IMR-90 (cell line): ENCODE results near the gene SGK1. TPM values are rescaled to one million over a fixed set of nuclear protein-coding genes. Genes with fewer than 3 reads are reported as not detected.

Experiments
- ATAC-seq: fragments of 200-7000 bp; cut with Tn5 transposase; 2 replicates; pipeline ENCODE4 v1.9.1; 2020; ENCODE audit warnings: low read depth, mild to moderate bottlenecking, moderate library complexity
- BruUV-seq: library from RNA; stranded (reverse); fragments of 400-500 nt; replicated peaks from 2 replicates; lab custom pipeline; 2021; lab: Mats Ljungman, UMichigan
- CTCF ChIA-PET: fragments of 300-600 bp; formaldehyde crosslinking; extraction: SDS; loops from one replicate; lab custom pipeline; 2021; ENCODE audit warnings: antibody characterized with exemption; lab: Yijun Ruan, JAX
- POLR2A ChIA-PET: fragments of 300-600 bp; sonication (Branson Sonifier 250); formaldehyde crosslinking; loops from one replicate; lab custom pipeline; 2022; ENCODE audit warnings: antibody characterized with exemption; ENCODE audit not compliant: unreplicated experiment; lab: Charles Lee
- DNase-seq: peaks from one replicate; pipeline ENCODE4 v3.0.0; 2013
- H2AFZ ChIP-seq: replicated peaks from 2 replicates; pipeline ENCODE3; 2013; ENCODE audit warnings: low read length, mild to moderate bottlenecking; ENCODE audit not compliant: poor library complexity
- H2AK5ac ChIP-seq: 2 replicates; pipeline ENCODE4 v1.6.1; 2013; ENCODE audit warnings: low read depth, low read length, inconsistent platforms
- H2AK9ac ChIP-seq: replicated peaks from 2 replicates; pipeline ENCODE3; 2013; ENCODE audit warnings: mild to moderate bottlenecking, low read depth, low read length, moderate library complexity; ENCODE audit not compliant: poor library complexity
- H2BK120ac ChIP-seq: 2 replicates; pipeline ENCODE4 v1.6.1; 2013; ENCODE audit warnings: low read depth, low read length, inconsistent platforms
- H2BK15ac ChIP-seq: 3 replicates; pipeline ENCODE4 v1.6.1; 2013; ENCODE audit warnings: low read depth, low read length, inconsistent platforms
- H2BK20ac ChIP-seq: 2 replicates; pipeline ENCODE4 v1.6.1; 2013; ENCODE audit warnings: low read depth, mild to moderate bottlenecking, inconsistent platforms, low read length, moderate library complexity
- H2BK5ac ChIP-seq: 2 replicates; pipeline ENCODE4 v1.6.1; 2013; ENCODE audit warnings: mild to moderate bottlenecking, low read depth, low read length, inconsistent platforms; ENCODE audit not compliant: poor library complexity, severe bottlenecking
- H3K14ac ChIP-seq: replicated peaks from 2 replicates; pipeline ENCODE4 v1.6.1; 2013; ENCODE audit warnings: low read depth, low read length, inconsistent platforms
- H3K18ac ChIP-seq: 2 replicates; pipeline ENCODE4 v1.6.1; 2013; ENCODE audit warnings: low read depth, low read length, control low read depth
- H3K23ac ChIP-seq: 2 replicates; pipeline ENCODE4 v1.6.1; 2013; ENCODE audit warnings: low read depth, low read length, inconsistent platforms
- H3K27ac ChIP-seq: 2 replicates; pipeline ENCODE4 v1.5.1; 2013; ENCODE audit warnings: mild to moderate bottlenecking, control low read depth, low read length; ENCODE audit not compliant: insufficient read depth
- H3K27me3 ChIP-seq: 2 replicates; pipeline ENCODE4 v1.6.1; 2013; ENCODE audit warnings: low read length; ENCODE audit not compliant: control insufficient read depth, insufficient read depth
- H3K36me3 ChIP-seq: 2 replicates; pipeline ENCODE4 v1.6.1; 2013; ENCODE audit warnings: low read length, mixed read lengths; ENCODE audit not compliant: control insufficient read depth, insufficient read depth
- H3K4ac ChIP-seq: 2 replicates; pipeline ENCODE4 v1.6.1; 2013; ENCODE audit warnings: low read depth, low read length, inconsistent platforms
- H3K4me1 ChIP-seq: 2 replicates; pipeline ENCODE4 v1.6.1; 2013; ENCODE audit warnings: low read length, mixed read lengths; ENCODE audit not compliant: control insufficient read depth, insufficient read depth
- H3K4me2 ChIP-seq: 2 replicates; pipeline ENCODE4 v1.6.1; 2013; ENCODE audit warnings: low read depth, mild to moderate bottlenecking, control low read depth, low read length, moderate library complexity
- H3K4me3 ChIP-seq: 2 replicates; pipeline ENCODE4 v1.5.1; 2013; ENCODE audit warnings: low read depth, mild to moderate bottlenecking, control low read depth, low read length, moderate library complexity; ENCODE audit not compliant: insufficient read depth
- H3K56ac ChIP-seq: 2 replicates; pipeline ENCODE4 v1.6.1; 2013; ENCODE audit warnings: low read length, inconsistent platforms; ENCODE audit not compliant: insufficient read depth; ENCODE audit errors: extremely low read depth
- H3K79me1 ChIP-seq, 2 experiments: 2 replicates each; pipeline ENCODE4 v1.6.1; 2013; ENCODE audit warnings: low read length in 2 of 2, inconsistent platforms in 1 of 2, low read depth in 1 of 2
- H3K9ac ChIP-seq: 2 replicates; pipeline ENCODE4 v1.6.1; 2013; ENCODE audit warnings: low read depth, low read length, control low read depth
- H3K9me1 ChIP-seq: 2 replicates; pipeline ENCODE4 v1.6.1; 2013; ENCODE audit warnings: low read length, inconsistent platforms; ENCODE audit not compliant: insufficient read depth
- H3K9me3 ChIP-seq: 2 replicates; pipeline ENCODE4 v1.6.1; 2013; ENCODE audit warnings: low read length; ENCODE audit not compliant: control insufficient read depth, insufficient read depth
- H4K20me1 ChIP-seq: 2 replicates; pipeline ENCODE4 v1.6.1; 2013; ENCODE audit warnings: low read length, inconsistent platforms; ENCODE audit not compliant: insufficient read depth
- H4K5ac ChIP-seq: 2 replicates; pipeline ENCODE4 v1.6.1; 2013; ENCODE audit warnings: mild to moderate bottlenecking, low read depth, low read length, control low read depth
- H4K8ac ChIP-seq, 2 experiments: 2 replicates each; pipeline ENCODE4 v1.6.1; 2013; ENCODE audit warnings: low read depth in 2 of 2, low read length in 2 of 2, control low read depth in 1 of 2, inconsistent platforms in 1 of 2
- H4K91ac ChIP-seq: 2 replicates; pipeline ENCODE4 v1.6.1; 2013; ENCODE audit warnings: low read depth, low read length, inconsistent platforms; ENCODE audit not compliant: insufficient read depth
- CTCF ChIP-seq: conservative IDR thresholded peaks from 2 replicates; pipeline ENCODE4 v1.5.1; 2012; ENCODE audit warnings: mild to moderate bottlenecking, low read depth, low read length, improper control_type of control experiment
- FOS ChIP-seq: fragments of 150-350 bp; IDR thresholded peaks from 2 replicates; pipeline ENCODE4 v1.6.1; 2016; ENCODE audit warnings: low read depth, low read length
- MAFK ChIP-seq: IDR thresholded peaks from 2 replicates; pipeline ENCODE4 v1.6.1; 2012; ENCODE audit warnings: low read depth, low read length, improper control_type of control experiment
- MXI1 ChIP-seq: IDR thresholded peaks from 2 replicates; pipeline ENCODE4 v1.6.1; 2012; ENCODE audit warnings: low read depth, mild to moderate bottlenecking, low read length, moderate library complexity, borderline replicate concordance
- RAD21 ChIP-seq: IDR thresholded peaks from 2 replicates; pipeline ENCODE4 v1.6.1; 2012; ENCODE audit warnings: low read length, improper control_type of control experiment
- RFX5 ChIP-seq: IDR thresholded peaks from 2 replicates; pipeline ENCODE4 v1.8.0; 2012; ENCODE audit warnings: low read depth, mild to moderate bottlenecking, low read length, moderate library complexity
- USF2 ChIP-seq: fragments of 150-350 bp; IDR thresholded peaks from 2 replicates; pipeline ENCODE4 v1.6.1; 2017; ENCODE audit warnings: mild to moderate bottlenecking, antibody characterized with exemption, low read length, low read depth
- WGBS, 2 experiments: methylation state at CpG; one replicate each; pipeline versions ENCODE4 v1.1.5 to v1.1.7; 2013; ENCODE audit warnings: missing lambda C conversion rate in 2 of 2; ENCODE audit not compliant: insufficient read length in 1 of 2; ENCODE audit errors: extremely low coverage in 2 of 2; 5-methylcytosine and 5-hydroxymethylcytosine counted together
- dilution Hi-C: fragments of 300-500 bp; cut with HindIII; formaldehyde crosslinking; loops from one replicate; pipeline ENCODE4 v1.14.3; 2018; ENCODE audit warnings: low sequenced_read_pairs; ENCODE audit not compliant: unreplicated experiment
- in situ Hi-C: fragments of 300-500 bp; cut with MboI; formaldehyde crosslinking; loops from 3 replicates; pipeline ENCODE4 v1.14.3; 2019; ENCODE audit warnings: low sequenced_read_pairs, inconsistent platforms, mixed read lengths
- intact Hi-C: fragments of 100-400 bp; cut with micrococcal nuclease; formaldehyde crosslinking; loops from 2 replicates; pipeline ENCODE4 v1.10.0; 2022
- polyA plus RNA-seq, 3 experiments: library from polyadenylated mRNA; depleted of rRNA; stranded (reverse); fragments of >200 nt; gene quantifications; 2 replicates each; pipeline ENCODE4 v1.2.3, GENCODE V29; 2012; ENCODE audit warnings: low replicate concordance in 1 of 3
- total RNA-seq: library from RNA; depleted of rRNA; stranded (reverse); fragments of >200 nt; gene quantifications from 2 replicates; pipeline ENCODE4 v1.2.3, GENCODE V29; 2012

The SGK1 gene
- total and polyA plus RNA-seq, 2 of the 4 experiments (the other 2 are of a cell fraction), result 121 to 255 TPM

GRCh38 chr6:134204031-134204430, 113.9 kb downstream of the SGK1 start:
- Histone ChIP-seq H3K36me3 (no peaks in the 10 kb centered on the region), H3K27ac (no peak overlapping the region), H3K9me3 (no peaks in the 10 kb centered on the region; the same call in 1 of the 2 replicates), H2BK120ac (no peak overlapping the region), H3K27me3 (no peaks in the 10 kb centered on the region), H4K5ac (no peak overlapping the region), H3K9ac (no peak overlapping the region), H2BK20ac (no peak overlapping the region), H3K56ac (no peak overlapping the region), H3K9me1 (no peaks in the 10 kb centered on the region), H2BK5ac (no peak overlapping the region), H2AFZ (no peak overlapping the region), H4K20me1 (no peaks in the 10 kb centered on the region), H3K14ac (no peak overlapping the region), H2AK5ac (no peak overlapping the region), H3K23ac (no peak overlapping the region), H3K79me1 (no peaks in the 10 kb centered on the region), H4K91ac (no peak overlapping the region), H3K4me3 (no peak overlapping the region), H4K8ac (no peak overlapping the region), H3K4ac (no peak overlapping the region), H3K18ac (no peak overlapping the region), H3K4me1 (no peaks in the 10 kb centered on the region), H2BK15ac (no peak overlapping the region), H2AK9ac (no peak overlapping the region), H3K4me2 (no peak overlapping the region)
- intact Hi-C loops, result no loop called here
- in situ Hi-C loops, result no loop called here
- ChIA-PET POLR2A (no interaction called here), CTCF (no interaction called here)
- BruUV-seq, result no TSS peak
- dilution Hi-C loops, result no loop called here
- TF ChIP-seq USF2, result no peak
- no peak for TF ChIP-seq CTCF
- no peak for TF ChIP-seq FOS
- no peak for TF ChIP-seq RFX5
- TF ChIP-seq RAD21, result no peak
- TF ChIP-seq MXI1, result no peak
- no peak for TF ChIP-seq MAFK
- no peak for ATAC-seq
- DNase-seq, result no peak
- no CpG with 5 or more reads among the region's 1 CpG for WGBS, 2 experiments
